ENCODE results near the gene MYOM1.

The MYOM1 gene

GRCh38 chr18:3162181-3162580, 57.6 kb downstream of the MYOM1 start:
- Histone ChIP-seq H2AK5ac (ENCODE audit: low read length) (no peak overlapping the region), H3K27me3 (ENCODE audit: insufficient read depth, low read length) (no peaks in the 10 kb centered on the region), H3K4me2 (ENCODE audit: low read length) (no peak overlapping the region), H4K12ac (ENCODE audit: low read depth, low read length) (no peak overlapping the region), H3K9me3 (ENCODE audit: insufficient read depth, low read depth, low read length) (peaks cover 3% of the 10 kb centered on the region), H3K9ac (ENCODE audit: low read length) (no peak overlapping the region), H3K4ac (ENCODE audit: low read depth, low read length) (no peak overlapping the region), H3K79me1 (ENCODE audit: low read length) (no peaks in the 10 kb centered on the region), H4K8ac (ENCODE audit: low read depth, low read length) (no peak overlapping the region), H3K14ac (ENCODE audit: low read length) (no peak overlapping the region), H3K79me2 (ENCODE audit: control insufficient read depth, insufficient read depth, low read length, poor library complexity) (no peaks in the 10 kb centered on the region), H3K23ac (ENCODE audit: low read length) (no peak overlapping the region), H2BK120ac (ENCODE audit: insufficient read depth, low read length, poor library complexity) (no peak overlapping the region), H3K27ac (ENCODE audit: low read depth, low read length) (no peak overlapping the region), H2AFZ (ENCODE audit: insufficient read depth, low read length, poor library complexity) (no peak overlapping the region), H3K4me3 (ENCODE audit: low read depth, low read length) (no peak overlapping the region), H2BK12ac (ENCODE audit: low read length) (no peak overlapping the region), H2BK5ac (ENCODE audit: low read depth, low read length, poor library complexity) (no peak overlapping the region), H3K36me3 (ENCODE audit: control insufficient read depth in 1 of 2, insufficient read depth in 2 of 2, low read length in 2 of 2) (no peaks in the 10 kb centered on the region), H3K18ac (ENCODE audit: low read length) (no peak overlapping the region), H4K91ac (ENCODE audit: low read depth, low read length) (no peak overlapping the region), H3K4me1 (ENCODE audit: control insufficient read depth in 1 of 2, insufficient read depth in 2 of 2, low read length in 2 of 2) (no peaks in the 10 kb centered on the region)
- whole genome bisulfite sequencing (ENCODE audit: extremely low coverage, insufficient coverage, insufficient read length): no CpG with 5 or more reads among the region's 3 CpGs
- no peak for DNase-seq

- H3K4me2 ChIP-seq (ENCODE audit: low read length): no peak overlapping the region
- no peak overlapping the region for H3K23ac ChIP-seq (ENCODE audit: low read length)
- H2AFZ ChIP-seq (ENCODE audit: insufficient read depth, low read length, poor library complexity): no peak overlapping the region
- H3K4ac ChIP-seq (ENCODE audit: low read depth, low read length): no peak overlapping the region
- H2BK5ac ChIP-seq (ENCODE audit: low read depth, low read length, poor library complexity): no peak overlapping the region
- no peaks in the 10 kb centered on the region for H3K4me1 ChIP-seq (ENCODE audit: control insufficient read depth in 1 of 2, insufficient read depth in 2 of 2, low read length in 2 of 2)
- H3K27ac ChIP-seq (ENCODE audit: low read depth, low read length): no peak overlapping the region
- H4K12ac ChIP-seq (ENCODE audit: low read depth, low read length): no peak overlapping the region
- no peaks in the 10 kb centered on the region for H3K27me3 ChIP-seq (ENCODE audit: insufficient read depth, low read length)
- H3K14ac ChIP-seq (ENCODE audit: low read length): no peak overlapping the region
- H2AK5ac ChIP-seq (ENCODE audit: low read length): no peak overlapping the region
- no peak overlapping the region for H2BK120ac ChIP-seq (ENCODE audit: insufficient read depth, low read length, poor library complexity)
- no peak overlapping the region for H3K4me3 ChIP-seq (ENCODE audit: low read depth, low read length)
- H3K18ac ChIP-seq (ENCODE audit: low read length): no peak overlapping the region
- H3K9ac ChIP-seq (ENCODE audit: low read length): no peak overlapping the region
- H3K36me3 ChIP-seq (ENCODE audit: control insufficient read depth in 1 of 2, insufficient read depth in 2 of 2, low read length in 2 of 2): no peaks in the 10 kb centered on the region
- DNase-seq: no peak
- H3K79me2 ChIP-seq (ENCODE audit: control insufficient read depth, insufficient read depth, low read length, poor library complexity): no peaks in the 10 kb centered on the region
- no peak overlapping the region for H4K91ac ChIP-seq (ENCODE audit: low read depth, low read length)
- no peaks in the 10 kb centered on the region for H3K9me3 ChIP-seq (ENCODE audit: insufficient read depth, low read depth, low read length)
- WGBS (ENCODE audit: extremely low coverage, insufficient coverage, insufficient read length): no CpG with 5 or more reads among the region's 1 CpG
- H3K79me1 ChIP-seq (ENCODE audit: low read length): no peaks in the 10 kb centered on the region
- H2BK12ac ChIP-seq (ENCODE audit: low read length): no peak overlapping the region
- H4K8ac ChIP-seq (ENCODE audit: low read depth, low read length): no peak overlapping the region
These were observed 59.9 kb downstream of the MYOM1 start for GRCh38 chr18:3159830-3160229.

- DNase-seq: no peak
These were observed 62.2 kb downstream of the MYOM1 start for GRCh38 chr18:3157606-3158005.

GRCh38 chr18:3157086-3157485, 62.7 kb downstream of the MYOM1 start:
- H3K18ac ChIP-seq (ENCODE audit: low read length): no peak overlapping the region
- H2BK120ac ChIP-seq (ENCODE audit: insufficient read depth, low read length, poor library complexity): no peak overlapping the region
- no peak for DNase-seq
- H2AK5ac ChIP-seq (ENCODE audit: low read length): no peak overlapping the region
- no peak overlapping the region for H3K9ac ChIP-seq (ENCODE audit: low read length)
- H3K9me3 ChIP-seq (ENCODE audit: insufficient read depth, low read depth, low read length): no peaks in the 10 kb centered on the region
- no peaks in the 10 kb centered on the region for H3K27me3 ChIP-seq (ENCODE audit: insufficient read depth, low read length)
- no peaks in the 10 kb centered on the region for H3K79me1 ChIP-seq (ENCODE audit: low read length)
- H4K91ac ChIP-seq (ENCODE audit: low read depth, low read length): no peak overlapping the region
- no peak overlapping the region for H3K27ac ChIP-seq (ENCODE audit: low read depth, low read length)
- H2BK5ac ChIP-seq (ENCODE audit: low read depth, low read length, poor library complexity): no peak overlapping the region
- no peak overlapping the region for H4K8ac ChIP-seq (ENCODE audit: low read depth, low read length)
- no peaks in the 10 kb centered on the region for H3K36me3 ChIP-seq (ENCODE audit: control insufficient read depth in 1 of 2, insufficient read depth in 2 of 2, low read length in 2 of 2)
- no peak overlapping the region for H2BK12ac ChIP-seq (ENCODE audit: low read length)
- no peaks in the 10 kb centered on the region for H3K79me2 ChIP-seq (ENCODE audit: control insufficient read depth, insufficient read depth, low read length, poor library complexity)
- H3K23ac ChIP-seq (ENCODE audit: low read length): no peak overlapping the region
- no peaks in the 10 kb centered on the region for H3K4me1 ChIP-seq (ENCODE audit: control insufficient read depth in 1 of 2, insufficient read depth in 2 of 2, low read length in 2 of 2)
- H3K14ac ChIP-seq (ENCODE audit: low read length): no peak overlapping the region
- no peak overlapping the region for H2AFZ ChIP-seq (ENCODE audit: insufficient read depth, low read length, poor library complexity)
- no peak overlapping the region for H3K4me3 ChIP-seq (ENCODE audit: low read depth, low read length)
- no peak overlapping the region for H3K4ac ChIP-seq (ENCODE audit: low read depth, low read length)
- WGBS (ENCODE audit: extremely low coverage, insufficient coverage, insufficient read length): no CpG with 5 or more reads among the region's 5 CpGs
- H4K12ac ChIP-seq (ENCODE audit: low read depth, low read length): no peak overlapping the region
- H3K4me2 ChIP-seq (ENCODE audit: low read length): no peak overlapping the region

More at GRCh38 chr18:3157606-3158005, 62.2 kb downstream of the MYOM1 start:
- Histone ChIP-seq H3K9ac (ENCODE audit: low read length) (no peak overlapping the region), H3K23ac (ENCODE audit: low read length) (no peak overlapping the region), H3K27me3 (ENCODE audit: insufficient read depth, low read length) (no peaks in the 10 kb centered on the region), H4K12ac (ENCODE audit: low read depth, low read length) (no peak overlapping the region), H2BK5ac (ENCODE audit: low read depth, low read length, poor library complexity) (no peak overlapping the region), H3K79me1 (ENCODE audit: low read length) (no peaks in the 10 kb centered on the region), H2BK120ac (ENCODE audit: insufficient read depth, low read length, poor library complexity) (no peak overlapping the region), H3K4me3 (ENCODE audit: low read depth, low read length) (no peak overlapping the region), H3K4me1 (ENCODE audit: control insufficient read depth in 1 of 2, insufficient read depth in 2 of 2, low read length in 2 of 2) (no peaks in the 10 kb centered on the region), H3K18ac (ENCODE audit: low read length) (no peak overlapping the region), H2BK12ac (ENCODE audit: low read length) (no peak overlapping the region), H3K36me3 (ENCODE audit: control insufficient read depth in 1 of 2, insufficient read depth in 2 of 2, low read length in 2 of 2) (no peaks in the 10 kb centered on the region), H2AK5ac (ENCODE audit: low read length) (no peak overlapping the region), H2AFZ (ENCODE audit: insufficient read depth, low read length, poor library complexity) (no peak overlapping the region), H3K79me2 (ENCODE audit: control insufficient read depth, insufficient read depth, low read length, poor library complexity) (no peaks in the 10 kb centered on the region), H3K14ac (ENCODE audit: low read length) (no peak overlapping the region), H4K8ac (ENCODE audit: low read depth, low read length) (no peak overlapping the region), H3K27ac (ENCODE audit: low read depth, low read length) (no peak overlapping the region), H3K9me3 (ENCODE audit: insufficient read depth, low read depth, low read length) (no peaks in the 10 kb centered on the region), H4K91ac (ENCODE audit: low read depth, low read length) (no peak overlapping the region), H3K4ac (ENCODE audit: low read depth, low read length) (no peak overlapping the region), H3K4me2 (ENCODE audit: low read length) (no peak overlapping the region)
- no CpG with 5 or more reads among the region's 2 CpGs for WGBS (ENCODE audit: extremely low coverage, insufficient coverage, insufficient read length)
